Right atrium auricular region (tissue), 2 donors: ENCODE data around the gene CLP1. TPM values are rescaled to one million over a fixed set of nuclear protein-coding genes. Genes with fewer than 3 reads are reported as not detected.
"Not testable (repeated sequence)": the region's sequence is repeated elsewhere in the genome, so short reads cannot be mapped to it uniquely, and the experiment has no call there.

ENCODE experiments used
- DNase-seq: peaks from one replicate; pipeline ENCODE4 v3.0.0-alpha.2; 2019; ENCODE audit warnings: low spot score
- H3K27ac ChIP-seq, 2 donors: fragments of 200-600 bp; sonication (generic); 1 replicate in 1 of 2; 2 replicates in 1 of 2; pipeline ENCODE4 v1.5.1; 2016 to 2019
- H3K27me3 ChIP-seq, 2 donors: fragments of 200-600 bp; sonication (generic); one replicate each; pipeline versions ENCODE4 v1.5.1 to v1.6.0; 2017 to 2019
- H3K36me3 ChIP-seq: fragments of 200-600 bp; sonication (generic); one replicate; pipeline ENCODE4 v1.5.1; 2016
- H3K4me1 ChIP-seq, 2 donors: fragments of 200-600 bp; sonication (generic); one replicate each; pipeline versions ENCODE4 v1.5.1 to v1.6.0; 2017 to 2019
- H3K4me3 ChIP-seq, 2 donors: fragments of 200-600 bp; sonication (generic); 1 replicate in 1 of 2; 2 replicates in 1 of 2; pipeline ENCODE4 v1.5.1; 2017 to 2019; ENCODE audit warnings: mild to moderate bottlenecking in 1 of 2, moderate library complexity in 1 of 2
- H3K9me3 ChIP-seq, 2 donors: fragments of 200-600 bp; sonication (generic); one replicate each; pipeline ENCODE4 v1.5.1; 2019
- CTCF ChIP-seq, 2 donors: fragments of 200-600 bp; sonication (generic); IDR thresholded peaks; one replicate each; pipeline ENCODE4 v1.5.1; 2019; ENCODE audit warnings: antibody characterized with exemption in 2 of 2
- total RNA-seq, 2 donors: library from RNA; depleted of rRNA; stranded (reverse); fragments of >200 nt; gene quantifications; one replicate each; pipeline ENCODE4 v1.1.0, GENCODE V29; 2016

CLP1 gene
- total RNA-seq, 2 donors from 2014 or later: 5.9 to 8.1 TPM

GRCh38 chr11:57651408-57651807, 6.2 kb upstream of the CLP1 start:
- Histone ChIP-seq H3K9me3 (no peaks in the 10 kb centered on the region), H3K27ac (no peak overlapping the region), H3K27me3 (peaks cover 9 to 32% of the 10 kb centered on the region in 2 donors), H3K4me1 (peaks cover 0 to 37% of the 10 kb centered on the region in 2 donors), H3K4me3 (no peak overlapping the region), H3K36me3 (no peaks in the 10 kb centered on the region)
- no peak for TF ChIP-seq CTCF (IDR thresholded peaks at IDR 0.05)
- no peak for DNase-seq

GRCh38 chr11:57652230-57652629, 5.3 kb upstream of the CLP1 start:
- Histone ChIP-seq H3K4me1 (peaks cover 0 to 34% of the 10 kb centered on the region in 2 donors), H3K27me3 (peaks cover 9 to 25% of the 10 kb centered on the region in 2 donors)
- H3K36me3 ChIP-seq, H3K27ac ChIP-seq, H3K4me3 ChIP-seq, DNase-seq, H3K9me3 ChIP-seq: not testable (repeated sequence)

- no peak overlapping the region for H3K27ac ChIP-seq
Measured at GRCh38 chr11:57652662-57653061, 4.9 kb upstream of the CLP1 start.

GRCh38 chr11:57653163-57653562, 4.4 kb upstream of the CLP1 start:
- no peak overlapping the region for H3K4me3 ChIP-seq

More at GRCh38 chr11:57652662-57653061, 4.9 kb upstream of the CLP1 start:
- H3K27me3 ChIP-seq: peaks cover 9 to 21% of the 10 kb centered on the region in 2 donors
- no peak for DNase-seq
- H3K4me3 ChIP-seq: no peak overlapping the region
- H3K4me1 ChIP-seq: peaks cover 0 to 30% of the 10 kb centered on the region in 2 donors
- no peaks in the 10 kb centered on the region for H3K9me3 ChIP-seq
- H3K36me3 ChIP-seq: no peaks in the 10 kb centered on the region
- no peak for TF ChIP-seq CTCF (IDR thresholded peaks at IDR 0.05)

GRCh38 chr11:57656885-57657193, 723 bp upstream of the CLP1 start:
- Histone ChIP-seq H3K27ac (peak overlapping the region; percentile 80 to 91), H3K4me3 (peak overlapping the region; percentile 35 to 63), H3K27me3 (no peaks in the 10 kb centered on the region), H3K4me1 (peaks cover 0 to 15% of the 10 kb centered on the region in 2 donors), H3K36me3 (peaks cover 24% of the 10 kb centered on the region), H3K9me3 (no peaks in the 10 kb centered on the region)
- DNase-seq: no peak
- no peak for TF ChIP-seq CTCF (IDR thresholded peaks at IDR 0.05)

More at GRCh38 chr11:57653163-57653562, 4.4 kb upstream of the CLP1 start:
- Histone ChIP-seq H3K36me3 (no peaks in the 10 kb centered on the region), H3K9me3 (no peaks in the 10 kb centered on the region), H3K27ac (no peak overlapping the region), H3K4me1 (peaks cover 0 to 28% of the 10 kb centered on the region in 2 donors), H3K27me3 (peaks cover 6 to 16% of the 10 kb centered on the region in 2 donors)
- TF ChIP-seq CTCF (IDR thresholded peaks at IDR 0.05): no peak
- no peak for DNase-seq

GRCh38 chr11:57658023-57658361, 430 bp downstream of the CLP1 start:
- Histone ChIP-seq H3K4me1 (peaks cover 0 to 15% of the 10 kb centered on the region in 2 donors), H3K27me3 (no peaks in the 10 kb centered on the region), H3K27ac (peak overlapping the region; percentile 55 to 91), H3K36me3 (peaks cover 32% of the 10 kb centered on the region), H3K9me3 (no peaks in the 10 kb centered on the region), H3K4me3 (peak overlapping the region; percentile 63 to 77)
- no peak for DNase-seq
- TF ChIP-seq CTCF (IDR thresholded peaks at IDR 0.05): no peak
